ENCODE measurements around the gene GPR82.
"Not testable (repeated sequence)": the region's sequence is repeated elsewhere in the genome, so short reads cannot be mapped to it uniquely, and the experiment has no call there.

GPR82 gene

DNA sequence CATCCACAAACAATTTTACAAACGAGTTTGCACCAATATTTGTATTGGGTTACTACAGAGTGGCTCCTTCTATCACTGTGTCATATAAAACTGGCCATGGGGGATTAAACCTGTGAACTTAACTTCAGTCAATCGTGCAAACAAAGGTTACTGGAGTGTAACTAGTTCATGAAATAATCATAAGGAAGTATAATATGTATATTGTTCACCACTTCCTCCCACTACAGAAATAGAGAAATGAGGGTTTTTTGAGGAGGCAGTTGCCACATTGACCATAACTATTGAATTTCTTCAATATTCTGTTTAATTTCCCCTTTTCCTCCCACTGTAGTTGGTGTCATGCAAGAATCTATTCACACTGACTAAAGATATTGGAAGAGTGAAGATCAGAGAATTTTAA is at the start of gene GPR82:
GPR82 (plus strand) TSS at position 356 of the 400 bp plus-strand sequence. CDS start 2,846 bp downstream, outside the sequence.
- no peak for DNase-seq

GRCh38 chrX:41676361-41676760 is 47.6 kb upstream of the GPR82 start:
- DNase-seq, result not testable (repeated sequence)

DNA sequence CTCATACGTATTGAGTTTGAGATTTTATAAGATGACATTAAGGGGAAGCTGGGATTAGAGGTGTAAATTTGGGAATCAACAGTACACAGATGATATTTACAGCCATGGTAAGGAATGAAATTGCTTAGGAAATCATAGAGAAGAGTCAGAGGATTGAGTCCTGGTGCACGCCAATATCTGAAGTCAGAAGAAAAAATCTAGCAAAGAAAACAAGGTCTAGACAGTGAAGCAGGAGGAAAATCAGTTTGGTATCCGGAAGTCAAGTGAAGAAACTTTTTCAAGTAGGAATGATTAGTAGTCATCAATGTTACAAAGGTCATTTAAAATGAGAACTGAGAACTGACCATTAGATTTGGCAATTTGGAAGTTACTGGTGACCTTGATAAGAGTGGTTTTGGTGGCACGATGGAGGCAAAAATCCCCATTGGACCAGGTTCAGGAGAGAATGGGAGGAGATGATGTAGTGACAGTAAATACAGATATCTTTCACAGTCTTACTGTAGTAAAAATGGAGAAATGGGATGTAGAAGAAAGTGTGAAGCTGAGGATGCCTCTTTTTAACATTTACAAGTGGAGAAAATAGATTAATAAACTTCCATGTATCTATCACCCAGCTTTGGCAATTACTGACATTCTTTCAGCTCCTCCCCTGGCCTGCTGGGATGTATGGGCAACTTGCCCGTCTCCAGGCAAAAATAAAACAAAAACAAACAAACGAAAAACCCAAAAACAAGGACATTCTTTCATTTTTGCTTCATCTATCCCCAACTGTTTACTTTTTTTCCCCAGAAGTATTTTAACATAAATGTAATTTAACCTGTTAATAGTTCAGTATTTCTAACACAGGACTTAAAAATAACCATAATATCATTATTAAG is 46.6 kb upstream of the GPR82 start:
- no peak for DNase-seq

DNA sequence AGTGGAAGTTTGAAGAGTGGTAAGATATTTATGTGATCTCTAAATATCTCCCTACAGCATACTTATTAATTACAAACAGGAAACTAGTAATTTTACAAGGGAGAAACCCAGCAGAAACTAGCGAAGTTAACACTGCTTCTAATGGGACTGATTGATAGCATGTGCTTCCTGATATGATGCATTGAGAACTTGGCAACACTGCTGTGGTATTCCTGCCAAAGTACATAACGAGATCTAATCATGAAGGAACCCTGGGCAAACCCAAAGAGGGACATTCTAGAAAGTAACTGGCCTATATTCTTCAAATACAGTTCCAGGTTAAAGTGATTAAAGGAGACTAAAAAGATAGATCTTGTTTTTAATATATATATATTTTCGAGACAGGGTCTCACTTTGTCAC is 39.8 kb upstream of the GPR82 start:
- no peak for DNase-seq

- no peak for DNase-seq
Observed at GRCh38 chrX:41684940-41685339, 39.0 kb upstream of the GPR82 start.

- DNase-seq, result no peak
Observed at GRCh38 chrX:41686788-41687187, 37.2 kb upstream of the GPR82 start.

GRCh38 chrX:41688156-41688555 is 35.8 kb upstream of the GPR82 start:
- no peak for DNase-seq

GRCh38 chrX:41688835-41689234 is 35.1 kb upstream of the GPR82 start, which contains the start of gene GPR34:
TSS of gene GPR34 (plus strand) at chrX:41688973. CDS start at chrX:41695634, 6,661 bp downstream.
- DNase-seq, result no peak

GRCh38 chrX:41689711-41690110 is 34.3 kb upstream of the GPR82 start:
- DNase-seq, result no peak

- DNase-seq, result no peak
Observed at GRCh38 chrX:41692162-41692749, 31.7 kb upstream of the GPR82 start.

DNA sequence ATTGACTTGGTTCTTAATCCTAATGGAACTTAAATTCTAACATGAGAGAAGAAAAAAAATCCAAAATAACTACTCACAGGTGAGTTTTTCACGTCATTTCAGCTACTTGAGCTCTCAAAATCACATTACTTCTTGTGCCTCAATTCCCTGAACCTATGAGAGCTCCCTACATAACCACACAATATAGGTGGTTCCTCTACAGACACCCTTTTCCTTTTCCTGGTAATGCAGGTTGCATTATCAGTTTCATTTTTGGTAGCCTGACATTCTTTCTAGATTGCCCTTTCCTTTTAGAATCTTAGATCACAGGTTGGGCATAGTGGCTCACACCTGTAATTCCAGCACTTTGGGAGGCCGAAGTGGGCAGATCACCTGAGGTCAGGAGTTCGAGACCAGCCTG is 31.0 kb upstream of the GPR82 start:
- DNase-seq, result no peak

DNA sequence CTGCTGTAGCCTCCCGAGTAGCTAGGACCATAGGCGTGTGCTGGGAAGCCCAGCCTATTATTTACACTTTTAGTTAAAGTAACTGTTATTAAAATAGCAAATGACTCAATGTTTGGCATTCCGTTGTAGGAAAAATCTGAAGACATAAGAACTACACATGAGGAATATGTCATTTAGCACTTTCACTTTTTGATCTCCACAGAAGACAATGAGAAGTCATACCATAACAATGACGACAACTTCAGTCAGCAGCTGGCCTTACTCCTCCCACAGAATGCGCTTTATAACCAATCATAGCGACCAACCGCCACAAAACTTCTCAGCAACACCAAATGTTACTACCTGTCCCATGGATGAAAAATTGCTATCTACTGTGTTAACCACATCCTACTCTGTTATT is 28.6 kb upstream of the GPR82 start:
- DNase-seq, result no peak

GRCh38 chrX:41703574-41704029 is 20.4 kb upstream of the GPR82 start:
- DNase-seq, result no peak

GRCh38 chrX:41705042-41705441 is 18.9 kb upstream of the GPR82 start:
- DNase-seq, result no peak

DNA sequence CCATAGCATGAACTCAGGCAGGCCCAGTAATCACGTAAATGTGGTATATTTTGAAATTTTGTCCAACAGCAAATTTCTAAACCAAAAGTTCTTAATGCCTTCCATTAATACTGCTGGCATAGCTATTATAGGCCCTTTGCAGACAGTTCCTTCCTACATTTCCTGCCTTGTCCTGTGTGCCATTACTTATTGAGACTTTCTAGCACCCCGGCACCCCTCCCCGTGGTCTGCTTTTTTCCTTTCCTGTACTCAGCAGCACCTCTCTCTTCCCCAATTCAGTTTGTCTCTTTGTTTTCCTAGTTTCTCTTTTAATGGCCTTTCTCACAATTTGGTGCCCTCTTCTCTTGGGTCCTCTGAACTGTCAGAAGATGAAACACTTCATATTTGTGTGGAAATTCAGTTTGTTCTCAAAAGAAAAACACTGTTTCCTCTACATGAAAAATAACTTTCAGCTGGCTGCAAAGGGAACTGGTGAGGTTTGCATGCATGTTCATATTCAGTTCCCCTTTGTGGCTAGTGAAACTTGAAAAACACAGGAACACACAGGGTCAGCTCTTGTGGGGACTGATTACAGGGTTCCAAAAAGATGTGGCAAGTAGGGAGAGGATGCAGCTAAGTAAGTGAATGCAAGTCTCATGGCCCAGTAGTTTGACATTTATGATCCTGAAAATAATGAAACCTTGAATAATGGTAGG is 18.2 kb upstream of the GPR82 start:
- no peak for DNase-seq

DNA sequence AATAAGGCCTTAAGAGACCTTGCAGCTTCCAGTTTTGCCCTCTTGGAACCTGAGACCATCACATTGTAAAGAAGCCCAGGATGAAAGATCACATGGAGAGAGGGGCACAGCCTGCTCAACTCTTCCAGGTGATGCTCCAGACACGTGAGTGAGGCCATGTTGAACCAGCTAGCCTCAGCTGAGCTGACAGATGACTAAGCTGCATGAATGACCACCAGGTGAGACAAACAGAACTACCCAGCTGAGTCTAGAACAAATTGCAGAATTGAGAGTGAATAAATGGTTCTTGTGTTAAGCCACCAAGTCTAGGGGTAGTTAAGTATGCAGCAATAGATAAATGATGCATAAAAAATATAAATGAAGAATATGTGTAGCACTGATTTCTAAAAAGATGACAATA is 16.8 kb upstream of the GPR82 start:
- DNase-seq, result no peak

DNA sequence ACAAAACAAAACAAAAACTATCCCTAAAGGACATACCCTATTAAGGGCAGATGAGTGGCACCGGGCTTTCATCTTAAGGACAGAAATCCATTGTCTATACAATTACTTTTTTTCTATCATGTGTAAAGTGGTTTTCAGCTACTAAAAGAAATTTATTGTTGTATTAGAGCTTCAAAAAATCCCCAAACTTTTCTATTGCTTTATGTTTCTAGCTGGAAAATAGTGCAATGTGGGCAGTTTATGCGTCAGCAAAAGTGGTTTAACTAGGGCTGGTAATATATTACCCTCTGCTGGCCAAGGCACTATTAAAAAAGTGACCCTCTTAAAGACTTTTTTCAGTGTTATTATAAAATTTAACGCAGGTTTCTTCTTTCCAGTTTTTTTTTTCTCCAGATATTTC is 15.5 kb upstream of the GPR82 start:
- DNase-seq, result no peak

DNA sequence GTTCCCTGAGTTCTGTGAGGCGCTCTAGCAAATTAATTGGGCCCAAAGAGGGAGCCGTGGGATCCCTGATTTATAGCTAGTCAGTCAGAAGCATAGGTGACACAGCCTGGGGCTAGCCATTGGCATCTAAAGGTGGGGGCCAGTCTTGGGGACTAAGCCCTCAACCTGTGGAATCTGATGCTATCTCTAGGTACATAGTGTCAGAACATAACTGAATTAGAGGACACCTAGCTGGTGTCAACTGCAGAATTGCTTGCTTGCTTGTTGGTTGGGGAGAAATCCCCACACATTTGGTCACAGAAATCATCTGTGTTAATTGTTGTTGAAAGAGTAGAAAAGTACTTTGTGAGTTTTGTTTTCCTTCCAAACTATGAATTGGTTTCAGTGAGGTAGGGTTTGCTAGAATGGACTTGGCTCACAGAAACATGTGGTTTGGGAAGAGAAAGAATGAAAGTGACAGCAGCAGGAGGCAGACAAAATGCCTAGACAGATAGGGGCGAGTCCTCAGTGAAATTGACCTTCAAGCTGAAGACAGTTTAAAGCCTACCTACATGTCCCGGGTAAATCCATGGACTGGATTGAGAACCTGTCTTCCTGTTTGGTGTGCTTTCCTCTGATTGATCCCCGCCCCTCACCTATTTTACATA is 12.8 kb upstream of the GPR82 start:
- DNase-seq, result no peak

DNA sequence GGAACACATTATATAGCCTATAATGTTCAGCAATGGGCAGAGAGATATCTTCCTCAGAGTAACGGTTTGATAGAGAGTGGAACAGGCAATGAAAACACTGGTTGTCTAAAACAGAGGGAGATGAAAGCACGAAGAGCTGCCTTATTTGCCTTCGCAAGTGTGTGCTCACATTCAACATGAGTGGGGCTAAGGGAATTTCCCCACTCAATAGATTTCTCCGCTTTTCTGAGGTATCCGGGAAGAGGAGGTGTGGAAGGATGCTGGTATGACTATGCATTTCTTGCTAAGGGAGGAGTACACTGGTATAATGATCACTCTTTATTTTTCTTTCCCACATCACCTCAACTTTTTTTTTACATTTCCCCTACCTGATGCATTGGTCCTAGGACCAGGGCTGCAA is 7.8 kb upstream of the GPR82 start:
- no peak for DNase-seq

- no peak for DNase-seq
Observed at GRCh38 chrX:41716767-41717473, 7.1 kb upstream of the GPR82 start.

DNA sequence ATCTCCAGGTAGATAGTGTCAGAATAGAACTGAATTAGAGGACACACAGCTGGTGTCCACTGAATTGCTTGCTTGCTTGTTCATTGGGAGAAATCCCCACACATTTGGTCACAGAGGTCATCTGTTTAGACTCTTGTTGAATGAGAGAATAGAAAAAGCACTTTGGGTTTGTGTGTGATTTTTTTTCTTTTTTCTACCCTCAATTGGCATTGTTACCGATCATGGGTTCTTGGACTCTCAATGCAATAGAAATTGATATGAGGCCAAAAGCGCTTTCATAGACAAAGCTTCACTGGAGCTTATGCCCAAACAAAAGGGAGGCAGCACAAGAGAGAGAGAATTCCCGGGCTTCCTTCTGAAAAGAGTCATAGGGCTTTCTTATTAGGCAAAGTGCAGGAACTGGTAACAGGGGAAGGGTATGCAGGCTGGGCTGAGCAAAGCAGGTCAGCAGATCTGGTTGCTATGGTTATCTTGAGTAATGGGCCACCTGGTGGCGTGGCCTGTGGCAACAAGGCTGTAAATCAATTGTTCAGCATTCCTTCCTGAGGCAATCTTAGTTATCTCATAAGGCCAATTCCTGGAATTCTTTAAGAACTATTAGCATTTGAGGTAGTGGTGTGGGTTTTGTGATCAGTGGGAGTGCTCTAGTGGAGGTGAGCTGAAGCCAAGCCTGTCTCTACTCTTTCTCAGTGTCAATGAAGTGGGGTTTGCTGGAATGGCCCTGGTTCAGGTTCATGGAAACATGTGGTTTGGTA is 5.3 kb upstream of the GPR82 start:
- DNase-seq, result no peak

DNA sequence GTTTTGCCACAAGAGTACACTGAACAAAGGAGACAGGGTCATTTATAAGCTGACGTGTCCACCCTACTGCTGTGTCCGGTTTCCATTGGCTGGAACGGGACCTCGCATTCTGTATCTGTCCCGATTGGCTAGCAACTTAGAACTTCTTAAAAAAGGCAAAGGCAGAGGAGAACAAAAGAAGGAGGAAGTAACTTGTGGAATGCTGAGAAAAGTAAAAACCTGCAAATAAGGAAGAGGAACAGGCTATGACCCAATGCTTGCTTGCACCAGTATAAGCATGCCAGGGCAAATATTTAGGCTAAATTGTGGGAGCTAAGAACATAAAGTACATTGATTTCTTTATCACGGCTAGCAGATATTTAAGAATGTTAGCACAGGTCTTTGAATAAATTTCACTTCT is 4.4 kb upstream of the GPR82 start:
- DNase-seq, result not testable (repeated sequence)
